ENCODE results near the gene SHE.

SHE gene

GRCh38 chr1:154443274-154444013 is 58.8 kb downstream of the SHE start:
- no peak for DNase-seq

GRCh38 chr1:154442006-154442740 is 60.0 kb downstream of the SHE start:
- no peak for DNase-seq

- DNase-seq = no peak
These were observed 60.8 kb downstream of the SHE start for GRCh38 chr1:154441241-154441888.

- no peak for DNase-seq
These were observed 62.0 kb downstream of the SHE start for GRCh38 chr1:154440036-154440804.

GRCh38 chr1:154436433-154436832 is 65.8 kb downstream of the SHE start:
- DNase-seq = no peak

GRCh38 chr1:154435599-154436200 is 66.5 kb downstream of the SHE start:
- no peak for DNase-seq

- DNase-seq = no peak
These were observed 67.7 kb downstream of the SHE start for GRCh38 chr1:154434346-154435085.

GRCh38 chr1:154433161-154433764 is 68.9 kb downstream of the SHE start:
- DNase-seq = peak; percentile 83

GRCh38 chr1:154431586-154432373 is 70.4 kb downstream of the SHE start:
- DNase-seq = peak; percentile 85

GRCh38 chr1:154430903-154431302 is 71.3 kb downstream of the SHE start:
- DNase-seq = no peak

GRCh38 chr1:154429841-154430611 is 72.2 kb downstream of the SHE start:
- DNase-seq = no peak
